IMR-90 (cell line): ENCODE measurements around the gene PAQR5. TPM values are rescaled to one million over a fixed set of nuclear protein-coding genes. Genes with fewer than 3 reads are reported as not detected.

Experiments
- ATAC-seq: fragments of 200-7000 bp; cut with Tn5 transposase; 2 replicates; pipeline ENCODE4 v1.9.1; 2020; ENCODE audit warnings: low read depth, mild to moderate bottlenecking, moderate library complexity
- BruUV-seq: library from RNA; stranded (reverse); fragments of 400-500 nt; replicated peaks from 2 replicates; lab custom pipeline; 2021; lab: Mats Ljungman, UMichigan
- CTCF ChIA-PET: fragments of 300-600 bp; formaldehyde crosslinking; extraction: SDS; loops from one replicate; lab custom pipeline; 2021; ENCODE audit warnings: antibody characterized with exemption; lab: Yijun Ruan, JAX
- POLR2A ChIA-PET: fragments of 300-600 bp; sonication (Branson Sonifier 250); formaldehyde crosslinking; loops from one replicate; lab custom pipeline; 2022; ENCODE audit warnings: antibody characterized with exemption; ENCODE audit not compliant: unreplicated experiment; lab: Charles Lee
- DNase-seq: peaks from one replicate; pipeline ENCODE4 v3.0.0; 2013
- H2AFZ ChIP-seq: replicated peaks from 2 replicates; pipeline ENCODE3; 2013; ENCODE audit warnings: low read length, mild to moderate bottlenecking; ENCODE audit not compliant: poor library complexity
- H2AK5ac ChIP-seq: 2 replicates; pipeline ENCODE4 v1.6.1; 2013; ENCODE audit warnings: low read depth, low read length, inconsistent platforms
- H2AK9ac ChIP-seq: replicated peaks from 2 replicates; pipeline ENCODE3; 2013; ENCODE audit warnings: mild to moderate bottlenecking, low read depth, low read length, moderate library complexity; ENCODE audit not compliant: poor library complexity
- H2BK120ac ChIP-seq: 2 replicates; pipeline ENCODE4 v1.6.1; 2013; ENCODE audit warnings: low read depth, low read length, inconsistent platforms
- H2BK15ac ChIP-seq: 3 replicates; pipeline ENCODE4 v1.6.1; 2013; ENCODE audit warnings: low read depth, low read length, inconsistent platforms
- H2BK20ac ChIP-seq: 2 replicates; pipeline ENCODE4 v1.6.1; 2013; ENCODE audit warnings: low read depth, mild to moderate bottlenecking, inconsistent platforms, low read length, moderate library complexity
- H2BK5ac ChIP-seq: 2 replicates; pipeline ENCODE4 v1.6.1; 2013; ENCODE audit warnings: mild to moderate bottlenecking, low read depth, low read length, inconsistent platforms; ENCODE audit not compliant: poor library complexity, severe bottlenecking
- H3K14ac ChIP-seq: replicated peaks from 2 replicates; pipeline ENCODE4 v1.6.1; 2013; ENCODE audit warnings: low read depth, low read length, inconsistent platforms
- H3K18ac ChIP-seq: 2 replicates; pipeline ENCODE4 v1.6.1; 2013; ENCODE audit warnings: low read depth, low read length, control low read depth
- H3K23ac ChIP-seq: 2 replicates; pipeline ENCODE4 v1.6.1; 2013; ENCODE audit warnings: low read depth, low read length, inconsistent platforms
- H3K27ac ChIP-seq: 2 replicates; pipeline ENCODE4 v1.5.1; 2013; ENCODE audit warnings: mild to moderate bottlenecking, control low read depth, low read length; ENCODE audit not compliant: insufficient read depth
- H3K27me3 ChIP-seq: 2 replicates; pipeline ENCODE4 v1.6.1; 2013; ENCODE audit warnings: low read length; ENCODE audit not compliant: control insufficient read depth, insufficient read depth
- H3K36me3 ChIP-seq: 2 replicates; pipeline ENCODE4 v1.6.1; 2013; ENCODE audit warnings: low read length, mixed read lengths; ENCODE audit not compliant: control insufficient read depth, insufficient read depth
- H3K4ac ChIP-seq: 2 replicates; pipeline ENCODE4 v1.6.1; 2013; ENCODE audit warnings: low read depth, low read length, inconsistent platforms
- H3K4me1 ChIP-seq: 2 replicates; pipeline ENCODE4 v1.6.1; 2013; ENCODE audit warnings: low read length, mixed read lengths; ENCODE audit not compliant: control insufficient read depth, insufficient read depth
- H3K4me2 ChIP-seq: 2 replicates; pipeline ENCODE4 v1.6.1; 2013; ENCODE audit warnings: low read depth, mild to moderate bottlenecking, control low read depth, low read length, moderate library complexity
- H3K4me3 ChIP-seq: 2 replicates; pipeline ENCODE4 v1.5.1; 2013; ENCODE audit warnings: low read depth, mild to moderate bottlenecking, control low read depth, low read length, moderate library complexity; ENCODE audit not compliant: insufficient read depth
- H3K56ac ChIP-seq: 2 replicates; pipeline ENCODE4 v1.6.1; 2013; ENCODE audit warnings: low read length, inconsistent platforms; ENCODE audit not compliant: insufficient read depth; ENCODE audit errors: extremely low read depth
- H3K79me1 ChIP-seq, 2 experiments: 2 replicates each; pipeline ENCODE4 v1.6.1; 2013; ENCODE audit warnings: low read length in 2 of 2, inconsistent platforms in 1 of 2, low read depth in 1 of 2
- H3K9ac ChIP-seq: 2 replicates; pipeline ENCODE4 v1.6.1; 2013; ENCODE audit warnings: low read depth, low read length, control low read depth
- H3K9me1 ChIP-seq: 2 replicates; pipeline ENCODE4 v1.6.1; 2013; ENCODE audit warnings: low read length, inconsistent platforms; ENCODE audit not compliant: insufficient read depth
- H3K9me3 ChIP-seq: 2 replicates; pipeline ENCODE4 v1.6.1; 2013; ENCODE audit warnings: low read length; ENCODE audit not compliant: control insufficient read depth, insufficient read depth
- H4K20me1 ChIP-seq: 2 replicates; pipeline ENCODE4 v1.6.1; 2013; ENCODE audit warnings: low read length, inconsistent platforms; ENCODE audit not compliant: insufficient read depth
- H4K5ac ChIP-seq: 2 replicates; pipeline ENCODE4 v1.6.1; 2013; ENCODE audit warnings: mild to moderate bottlenecking, low read depth, low read length, control low read depth
- H4K8ac ChIP-seq, 2 experiments: 2 replicates each; pipeline ENCODE4 v1.6.1; 2013; ENCODE audit warnings: low read depth in 2 of 2, low read length in 2 of 2, control low read depth in 1 of 2, inconsistent platforms in 1 of 2
- H4K91ac ChIP-seq: 2 replicates; pipeline ENCODE4 v1.6.1; 2013; ENCODE audit warnings: low read depth, low read length, inconsistent platforms; ENCODE audit not compliant: insufficient read depth
- BHLHE40 ChIP-seq: fragments of 150-350 bp; IDR thresholded peaks from 2 replicates; pipeline ENCODE4 v1.6.1; 2016; ENCODE audit warnings: mild to moderate bottlenecking, low read depth, low read length
- CEBPB ChIP-seq: IDR thresholded peaks from 2 replicates; pipeline ENCODE4 v1.6.1; 2012; ENCODE audit warnings: low read depth, low read length, improper control_type of control experiment
- MXI1 ChIP-seq: IDR thresholded peaks from 2 replicates; pipeline ENCODE4 v1.6.1; 2012; ENCODE audit warnings: low read depth, mild to moderate bottlenecking, low read length, moderate library complexity, borderline replicate concordance
- RFX5 ChIP-seq: IDR thresholded peaks from 2 replicates; pipeline ENCODE4 v1.8.0; 2012; ENCODE audit warnings: low read depth, mild to moderate bottlenecking, low read length, moderate library complexity
- WGBS, 2 experiments: methylation state at CpG; one replicate each; pipeline versions ENCODE4 v1.1.5 to v1.1.7; 2013; ENCODE audit warnings: missing lambda C conversion rate in 2 of 2; ENCODE audit not compliant: insufficient read length in 1 of 2; ENCODE audit errors: extremely low coverage in 2 of 2; 5-methylcytosine and 5-hydroxymethylcytosine counted together
- dilution Hi-C: fragments of 300-500 bp; cut with HindIII; formaldehyde crosslinking; loops from one replicate; pipeline ENCODE4 v1.14.3; 2018; ENCODE audit warnings: low sequenced_read_pairs; ENCODE audit not compliant: unreplicated experiment
- in situ Hi-C: fragments of 300-500 bp; cut with MboI; formaldehyde crosslinking; loops from 3 replicates; pipeline ENCODE4 v1.14.3; 2019; ENCODE audit warnings: low sequenced_read_pairs, inconsistent platforms, mixed read lengths
- intact Hi-C: fragments of 100-400 bp; cut with micrococcal nuclease; formaldehyde crosslinking; loops from 2 replicates; pipeline ENCODE4 v1.10.0; 2022
- polyA plus RNA-seq, 3 experiments: library from polyadenylated mRNA; depleted of rRNA; stranded (reverse); fragments of >200 nt; gene quantifications; 2 replicates each; pipeline ENCODE4 v1.2.3, GENCODE V29; 2012; ENCODE audit warnings: low replicate concordance in 1 of 3
- total RNA-seq: library from RNA; depleted of rRNA; stranded (reverse); fragments of >200 nt; gene quantifications from 2 replicates; pipeline ENCODE4 v1.2.3, GENCODE V29; 2012

Gene PAQR5
- total and polyA plus RNA-seq, 2 of the 4 experiments (the other 2 are of a cell fraction): 2.3 to 2.7 TPM

DNA sequence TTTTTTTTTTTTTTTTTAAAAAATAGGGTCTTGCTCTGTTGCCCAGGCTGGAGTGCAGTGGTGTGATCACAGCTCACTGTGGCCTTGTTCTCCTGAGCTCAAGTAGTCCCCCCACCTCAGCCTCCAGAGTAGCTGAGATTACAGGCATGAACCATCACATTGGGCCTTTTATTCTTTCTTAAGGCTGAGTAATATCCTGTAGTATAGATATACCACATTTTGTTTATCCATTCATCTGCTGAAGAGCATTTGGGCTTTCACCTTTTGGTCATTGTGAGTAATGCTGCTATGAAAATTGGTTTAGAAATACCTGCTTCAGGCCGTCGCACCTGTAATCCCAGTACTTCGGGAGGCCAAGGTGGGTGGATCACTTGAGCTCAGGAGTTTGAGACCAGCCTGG lies 42.6 kb downstream of the PAQR5 start:
- H3K9me3 ChIP-seq: no peaks in the 10 kb centered on the region
- H4K20me1 ChIP-seq: no peaks in the 10 kb centered on the region
- H3K4me1 ChIP-seq: 0 out of 2 replicates have a peak, but pooled peaks cover 2% of the 10 kb centered on the region
- no peak overlapping the region for H4K91ac ChIP-seq
- H3K23ac ChIP-seq: no peak overlapping the region
- H2BK15ac ChIP-seq: no peak overlapping the region
- dilution Hi-C loops: no loop called here
- BruUV-seq: no TSS peak
- H3K9me1 ChIP-seq: peaks cover 4% of the 10 kb centered on the region
- H3K56ac ChIP-seq: no peak overlapping the region
- WGBS, 2 experiments: no CpG with 5 or more reads among the region's 3 CpGs
- intact Hi-C loops: no loop called here
- no peak overlapping the region for H3K14ac ChIP-seq
- no peaks in the 10 kb centered on the region for H3K79me1 ChIP-seq
- in situ Hi-C loops: no loop called here
- no peak overlapping the region for H2AK9ac ChIP-seq
- POLR2A ChIA-PET: no interaction called here
- DNase-seq (peak; percentile 49), ATAC-seq (no peak)
- H3K4me3 ChIP-seq: no peak overlapping the region
- H3K18ac ChIP-seq: no peak overlapping the region
- no peaks in the 10 kb centered on the region for H3K27me3 ChIP-seq
- no peak overlapping the region for H4K8ac ChIP-seq
- no peak overlapping the region for H2AK5ac ChIP-seq
- no peak overlapping the region for H2BK5ac ChIP-seq
- no peak overlapping the region for H3K27ac ChIP-seq
- no peak overlapping the region for H2AFZ ChIP-seq
- no peak overlapping the region for H2BK120ac ChIP-seq
- CTCF ChIA-PET: no interaction called here
- H3K9ac ChIP-seq: no peak overlapping the region
- H2BK20ac ChIP-seq: no peak overlapping the region
- H3K36me3 ChIP-seq: 0 out of 2 replicates have a peak, but pooled peaks cover 1% of the 10 kb centered on the region
- H3K4me2 ChIP-seq: no peak overlapping the region
- H3K4ac ChIP-seq: no peak overlapping the region
- no peak overlapping the region for H4K5ac ChIP-seq
- no peak for TF ChIP-seq MXI1
- TF ChIP-seq BHLHE40: no peak
- TF ChIP-seq CEBPB: no peak
- no peak for TF ChIP-seq RFX5
